HG02884 (cell line): ENCODE results near the gene LRIT1.
"Not testable (repeated sequence)": the region's sequence is repeated elsewhere in the genome, so short reads cannot be mapped to it uniquely, and the experiment has no call there.

ENCODE experiments used
- ATAC-seq: cut with Tn5 transposase; IDR thresholded peaks from one replicate; pipeline ENCODE4 v1.9.1; 2021; ENCODE audit warnings: mild to moderate bottlenecking, moderate library complexity; ENCODE audit not compliant: unreplicated experiment

The LRIT1 gene, protein sequence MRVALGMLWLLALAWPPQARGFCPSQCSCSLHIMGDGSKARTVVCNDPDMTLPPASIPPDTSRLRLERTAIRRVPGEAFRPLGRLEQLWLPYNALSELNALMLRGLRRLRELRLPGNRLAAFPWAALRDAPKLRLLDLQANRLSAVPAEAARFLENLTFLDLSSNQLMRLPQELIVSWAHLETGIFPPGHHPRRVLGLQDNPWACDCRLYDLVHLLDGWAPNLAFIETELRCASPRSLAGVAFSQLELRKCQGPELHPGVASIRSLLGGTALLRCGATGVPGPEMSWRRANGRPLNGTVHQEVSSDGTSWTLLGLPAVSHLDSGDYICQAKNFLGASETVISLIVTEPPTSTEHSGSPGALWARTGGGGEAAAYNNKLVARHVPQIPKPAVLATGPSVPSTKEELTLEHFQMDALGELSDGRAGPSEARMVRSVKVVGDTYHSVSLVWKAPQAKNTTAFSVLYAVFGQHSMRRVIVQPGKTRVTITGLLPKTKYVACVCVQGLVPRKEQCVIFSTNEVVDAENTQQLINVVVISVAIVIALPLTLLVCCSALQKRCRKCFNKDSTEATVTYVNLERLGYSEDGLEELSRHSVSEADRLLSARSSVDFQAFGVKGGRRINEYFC

DNA sequence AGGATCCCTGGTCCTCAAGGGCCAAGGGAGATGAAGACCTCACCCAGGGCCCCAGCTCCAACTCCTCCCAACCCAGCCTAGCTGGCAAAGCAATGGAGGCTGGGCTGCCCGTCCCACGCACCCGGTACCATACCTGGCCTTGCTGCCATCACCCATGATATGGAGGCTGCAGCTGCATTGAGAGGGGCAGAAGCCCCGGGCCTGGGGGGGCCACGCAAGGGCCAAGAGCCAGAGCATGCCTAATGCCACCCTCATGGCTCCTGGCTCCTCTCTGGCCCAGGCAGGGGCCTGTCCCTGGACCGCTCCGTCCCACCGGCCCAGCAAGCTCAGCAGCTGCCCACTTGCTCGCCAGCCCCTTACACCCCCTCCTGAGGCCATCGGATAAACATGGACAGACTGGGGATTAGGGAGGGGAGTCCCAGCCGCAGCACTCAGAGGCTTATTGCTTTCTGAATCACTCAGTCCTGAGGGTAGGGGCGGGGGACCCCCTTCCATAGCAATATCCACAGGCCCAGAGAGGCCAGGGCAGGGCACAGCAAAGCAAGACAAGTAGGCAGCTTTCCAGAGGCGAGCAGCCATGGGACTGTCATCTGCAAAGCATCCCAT, at the start of gene LRIT1:
LRIT1 (minus strand) TSS at position 362 of the 606 bp plus-strand sequence; CDS start at position 255, 107 bp downstream.
- ATAC-seq: no peak

- no peak for ATAC-seq
Measured at GRCh38 chr10:84290235-84290634, 48.9 kb upstream of the LRIT1 start.

- ATAC-seq: no peak
Measured at GRCh38 chr10:84289521-84290200, 48.3 kb upstream of the LRIT1 start.

GRCh38 chr10:84288151-84288550, 46.8 kb upstream of the LRIT1 start:
- no peak for ATAC-seq

- ATAC-seq: no peak
Measured at GRCh38 chr10:84286695-84287094, 45.3 kb upstream of the LRIT1 start.

DNA sequence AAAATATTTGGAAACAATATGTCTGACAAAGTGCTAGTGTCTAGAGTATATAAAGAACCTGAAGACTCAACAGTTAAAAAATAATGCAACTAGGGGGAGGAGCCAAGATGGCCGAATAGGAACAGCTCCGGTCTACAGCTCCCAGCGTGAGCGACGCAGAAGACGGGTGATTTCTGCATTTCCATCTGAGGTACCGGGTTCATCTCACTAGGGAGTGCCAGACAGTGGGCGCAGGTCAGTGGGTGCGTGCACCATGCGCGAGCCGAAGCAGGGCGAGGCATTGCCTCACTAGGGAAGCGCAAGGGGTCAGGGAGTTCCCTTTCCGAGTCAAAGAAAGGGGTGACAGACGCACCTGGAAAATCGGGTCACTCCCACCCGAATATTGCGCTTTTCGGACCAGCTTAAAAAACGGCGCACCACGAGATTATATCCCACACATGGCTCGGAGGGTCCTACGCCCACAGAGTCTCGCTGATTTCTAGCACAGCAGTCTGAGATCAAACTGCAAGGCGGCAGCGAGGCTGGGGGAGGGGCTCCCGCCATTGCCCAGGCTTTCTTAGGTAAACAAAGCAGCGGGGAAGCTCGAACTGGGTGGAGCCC, 38.6 kb upstream of the LRIT1 start:
- not testable (repeated sequence) for ATAC-seq

GRCh38 chr10:84270708-84271107, 29.4 kb upstream of the LRIT1 start:
- no peak for ATAC-seq

GRCh38 chr10:84269773-84270172, 28.4 kb upstream of the LRIT1 start:
- no peak for ATAC-seq

DNA sequence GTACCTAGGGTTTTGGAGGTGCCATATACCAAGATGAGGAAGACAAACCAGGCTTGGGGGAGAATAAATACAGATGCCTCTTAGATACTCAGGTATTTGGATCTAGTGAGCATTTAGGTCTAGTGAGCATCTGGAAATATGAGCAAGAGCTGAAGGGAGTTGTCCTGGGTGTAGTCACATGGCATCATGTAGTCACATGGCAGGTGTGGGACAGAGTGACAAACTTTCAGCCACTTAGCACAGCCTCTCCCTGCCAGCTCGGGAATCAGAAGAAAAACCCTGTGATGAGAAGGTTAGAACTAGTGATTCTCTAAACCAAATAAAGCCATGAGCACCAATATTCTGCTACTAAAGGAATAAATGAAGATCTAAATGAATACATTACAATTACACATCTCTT, 27.8 kb upstream of the LRIT1 start:
- ATAC-seq: no peak

GRCh38 chr10:84267503-84268126, 26.3 kb upstream of the LRIT1 start:
- ATAC-seq: peak; percentile 66

DNA sequence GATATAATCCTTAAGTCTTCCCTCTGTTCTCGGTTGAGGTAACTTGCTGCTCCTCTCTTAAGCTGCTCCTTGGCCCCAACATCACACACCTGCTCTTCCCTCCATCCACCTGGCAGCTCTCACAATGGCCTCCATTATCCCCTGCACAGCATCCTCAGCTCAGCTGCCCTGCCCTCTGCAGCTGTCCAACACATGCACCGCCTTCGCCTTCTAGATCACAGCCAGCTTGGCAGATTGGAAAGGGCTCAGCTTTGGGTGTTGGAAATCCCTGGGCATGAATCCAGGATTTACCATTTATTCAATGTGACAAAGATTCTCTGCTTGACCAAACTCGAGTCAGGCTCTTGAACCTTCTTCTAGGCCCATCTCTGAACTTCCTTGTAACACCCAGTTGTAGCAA, 24.1 kb upstream of the LRIT1 start:
- ATAC-seq: no peak

DNA sequence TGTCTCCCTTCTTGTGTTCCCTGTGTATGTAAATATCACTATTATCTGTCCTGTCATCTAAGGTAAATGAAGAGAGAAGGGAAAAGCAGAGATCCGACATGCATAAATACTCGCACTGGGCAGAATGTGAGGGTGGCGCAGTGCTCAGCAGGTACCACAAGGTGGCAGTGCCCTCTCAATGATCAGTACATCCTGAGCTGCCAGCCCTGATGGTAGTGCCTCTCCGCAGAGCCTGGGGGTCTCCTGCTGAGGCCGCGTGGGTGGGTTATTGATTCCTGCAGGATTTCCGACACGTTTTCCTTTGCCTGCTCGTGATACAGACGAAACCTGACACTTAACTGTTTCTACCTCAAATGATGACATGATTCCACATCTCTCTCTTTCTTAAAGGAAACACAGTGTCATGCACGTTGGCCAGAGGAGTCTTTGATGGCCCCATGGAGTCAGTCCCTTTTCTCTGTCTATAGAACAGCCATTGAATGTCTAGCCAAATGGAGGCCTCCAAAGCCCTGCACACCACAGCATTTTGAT, 23.3 kb upstream of the LRIT1 start:
- peak; percentile 83 for ATAC-seq

DNA sequence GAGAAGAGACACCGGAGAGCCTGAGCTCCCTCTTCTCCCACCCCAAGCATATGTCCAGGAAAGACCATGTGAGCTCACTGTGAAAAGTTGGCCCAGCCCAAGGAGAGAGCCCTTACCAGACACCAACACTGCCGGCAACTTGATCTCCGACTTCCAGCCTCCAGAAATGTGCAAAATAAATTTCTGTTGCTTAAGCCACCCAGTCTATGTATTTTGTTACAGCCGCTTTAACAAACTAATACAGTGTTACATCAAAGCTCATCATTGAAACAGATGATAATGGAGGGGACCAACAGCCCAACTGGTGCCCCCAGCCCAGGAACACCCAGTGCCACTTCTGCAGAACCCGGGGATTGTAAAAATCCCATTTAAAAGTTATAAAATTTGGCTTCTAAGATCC, 22.4 kb upstream of the LRIT1 start:
- no peak for ATAC-seq

GRCh38 chr10:84262190-84262956, 21.0 kb upstream of the LRIT1 start:
- no peak for ATAC-seq

- no peak for ATAC-seq
Measured at GRCh38 chr10:84261236-84261915, 20.0 kb upstream of the LRIT1 start.

DNA sequence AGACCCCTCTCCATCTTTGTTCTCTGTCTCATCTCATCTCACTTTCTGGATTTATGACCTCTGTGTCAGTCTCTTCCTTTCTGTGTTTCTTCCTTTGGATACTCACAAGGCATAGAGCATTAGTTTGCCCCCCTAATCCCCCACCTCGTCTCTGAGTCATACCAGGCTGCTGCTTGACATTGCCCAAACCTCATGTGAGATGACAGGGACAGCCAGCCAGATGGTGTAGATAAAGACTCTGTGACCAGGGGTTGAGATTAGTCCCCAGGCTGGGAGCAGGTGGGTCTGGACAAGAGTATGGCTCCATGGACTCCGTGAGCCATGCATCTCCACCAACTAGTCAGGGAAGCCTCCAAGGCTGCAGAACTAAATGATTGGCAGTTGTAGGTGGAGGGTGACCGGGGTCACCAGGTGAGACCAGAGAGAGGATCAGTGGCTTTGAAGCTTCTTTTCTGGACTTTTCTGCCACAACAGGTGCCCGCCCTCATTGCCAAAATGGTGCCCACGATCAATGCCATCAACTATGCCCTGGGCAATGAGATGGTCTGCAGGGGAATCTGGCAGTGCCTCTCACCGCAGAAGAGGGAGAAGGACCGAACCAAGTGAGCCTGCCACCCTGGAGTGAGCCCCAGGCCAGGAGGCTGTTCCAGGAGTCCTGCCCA, 16.8 kb upstream of the LRIT1 start:
- no peak for ATAC-seq

- ATAC-seq: no peak
Measured at GRCh38 chr10:84257343-84258020, 16.1 kb upstream of the LRIT1 start.
